Dermis microvascular lymphatic vessel endothelial cell (primary cell): ENCODE results near the gene SATB2. TPM values are rescaled to one million over a fixed set of nuclear protein-coding genes. Genes with fewer than 3 reads are reported as not detected.

Source experiments
- DNase-seq, 2 donors: peaks; one replicate each; pipeline versions ENCODE4 v3.0.0 to v3.0.0-alpha.2; 2010; ENCODE audit warnings: low read depth in 2 of 2
- total RNA-seq: library from RNA; depleted of rRNA; stranded (reverse); fragments of >200 nt; gene quantifications from 2 replicates; pipeline ENCODE4 v1.2.1, GENCODE V29; 2014

Gene SATB2
- total RNA-seq, 1 donor from 2014 or later, result 0.26 TPM

DNA sequence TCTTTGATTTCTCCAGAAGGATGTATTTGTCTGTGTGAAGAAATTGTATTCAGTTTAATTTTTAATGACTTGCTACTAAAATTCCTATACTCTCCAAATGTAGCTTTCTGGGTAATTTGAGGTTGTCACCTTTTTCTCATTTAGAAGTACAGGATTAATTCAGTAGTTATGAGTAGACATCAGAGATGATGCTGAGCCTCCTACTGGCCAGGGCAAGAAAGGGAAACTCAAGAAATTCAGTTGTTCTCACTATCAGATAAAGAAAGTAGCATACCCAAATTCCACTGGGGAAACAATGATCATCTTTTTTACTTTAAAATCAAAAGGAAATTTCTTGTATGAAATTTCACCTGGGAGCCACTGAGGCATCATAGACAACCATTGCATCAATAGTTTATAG, 199.4 kb downstream of the SATB2 start:
- no peak for DNase-seq

DNA sequence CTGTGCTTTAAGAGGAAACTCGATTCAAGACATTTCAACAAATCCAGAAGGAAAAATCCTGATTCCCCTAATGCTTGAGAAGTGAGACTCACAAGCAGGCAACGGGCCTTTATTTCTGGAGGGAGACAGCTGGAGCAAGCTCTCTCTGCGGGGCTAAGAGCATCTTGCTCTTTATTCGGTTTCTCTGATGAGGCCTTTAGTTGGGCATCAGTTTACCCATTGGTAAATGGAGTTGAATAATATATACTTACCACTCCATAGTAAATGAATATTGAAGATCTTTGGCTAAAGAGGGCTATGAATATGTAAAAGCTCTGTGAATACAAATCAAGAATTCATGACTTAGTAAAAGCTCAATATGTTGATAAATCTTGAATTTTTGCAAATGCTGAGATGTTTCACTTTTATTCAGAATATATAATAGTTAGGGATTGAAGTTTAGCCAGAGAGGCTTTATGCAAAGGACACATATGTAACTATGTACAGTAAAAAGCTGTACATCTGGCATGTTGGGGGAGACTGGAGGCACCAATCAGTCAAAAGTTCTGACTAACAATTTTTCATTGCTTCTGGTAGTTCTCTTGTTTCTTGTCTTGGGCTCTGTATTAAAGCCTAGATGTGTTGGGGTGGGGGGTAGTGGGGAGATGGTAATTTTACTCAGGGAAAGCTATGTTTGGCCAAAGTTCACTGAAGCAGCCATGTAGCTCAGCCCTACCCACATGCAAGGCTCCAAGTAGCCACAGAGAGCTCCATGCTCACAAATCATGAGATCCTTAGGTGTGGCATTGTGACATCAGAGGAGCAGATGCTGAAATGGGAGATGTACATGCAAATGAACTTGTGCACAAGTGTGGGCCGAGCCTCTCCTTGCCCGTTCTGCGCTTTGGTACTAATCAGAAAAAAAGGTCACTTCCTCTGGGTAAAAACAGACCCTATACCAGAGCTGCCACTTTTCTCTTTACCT, 200.2 kb downstream of the SATB2 start:
- no peak for DNase-seq

DNA sequence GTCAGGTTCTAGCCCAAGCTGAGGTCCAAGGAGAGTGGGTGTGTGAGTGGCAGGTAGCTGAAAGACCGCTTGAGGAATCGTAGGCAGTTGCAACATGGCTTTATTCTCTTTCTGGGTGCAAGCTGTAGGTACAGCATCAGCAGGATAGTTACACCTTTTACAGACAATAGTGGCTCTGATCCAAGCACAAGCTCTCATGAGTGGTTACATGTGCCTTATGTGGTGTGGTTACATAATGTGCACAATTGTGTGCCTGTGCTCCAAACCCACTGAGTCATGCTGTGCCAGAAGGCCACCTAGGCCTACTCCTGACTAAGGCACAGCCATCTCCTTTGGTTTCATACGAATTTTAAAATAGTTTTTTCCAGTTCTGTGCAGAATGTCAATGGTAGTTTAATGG, 227.6 kb downstream of the SATB2 start:
- no peak for DNase-seq

DNA sequence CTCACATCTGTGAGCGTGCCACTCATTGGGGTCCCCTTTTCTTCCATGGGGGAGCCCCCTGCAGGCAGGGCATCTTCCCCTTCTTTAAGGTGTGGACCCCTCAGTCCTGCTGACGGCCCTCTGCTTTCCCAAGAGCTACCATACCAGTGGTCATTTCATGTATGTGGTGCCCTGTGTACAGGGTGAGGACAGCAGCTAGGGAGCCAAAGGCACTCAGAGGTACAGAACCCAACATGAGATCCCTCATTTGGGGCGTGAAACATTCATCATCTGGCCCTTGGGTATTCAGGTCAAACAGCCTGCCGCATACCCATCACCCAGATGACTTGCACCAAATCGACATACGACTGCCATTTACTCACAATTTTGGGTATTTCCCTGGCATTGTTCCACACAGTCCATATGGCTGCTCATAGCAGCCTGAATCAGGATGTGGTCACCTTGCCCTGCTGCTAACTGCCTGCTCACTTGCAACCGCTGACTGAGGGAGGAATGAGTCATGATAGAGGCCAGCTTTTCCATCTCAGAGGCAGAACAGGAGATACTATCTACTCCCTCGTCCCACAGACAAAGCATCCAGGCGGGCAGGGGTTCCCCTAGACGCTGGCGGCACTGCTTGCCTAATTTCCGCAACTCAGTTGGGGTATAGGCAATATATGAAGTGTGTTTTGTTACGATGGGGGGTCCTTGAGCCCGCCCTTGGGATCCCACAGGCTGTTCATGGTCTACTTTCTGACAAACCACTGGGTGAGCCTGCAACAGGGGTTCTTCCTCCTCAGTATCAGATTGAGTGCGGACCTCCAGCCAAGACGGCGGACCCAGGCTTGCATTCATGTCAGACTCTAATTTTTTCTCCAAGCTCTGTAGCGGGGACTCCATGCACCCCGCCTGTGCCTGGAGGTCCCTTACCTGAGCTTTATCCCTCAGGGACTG, 228.6 kb downstream of the SATB2 start:
- DNase-seq, result no peak

DNA sequence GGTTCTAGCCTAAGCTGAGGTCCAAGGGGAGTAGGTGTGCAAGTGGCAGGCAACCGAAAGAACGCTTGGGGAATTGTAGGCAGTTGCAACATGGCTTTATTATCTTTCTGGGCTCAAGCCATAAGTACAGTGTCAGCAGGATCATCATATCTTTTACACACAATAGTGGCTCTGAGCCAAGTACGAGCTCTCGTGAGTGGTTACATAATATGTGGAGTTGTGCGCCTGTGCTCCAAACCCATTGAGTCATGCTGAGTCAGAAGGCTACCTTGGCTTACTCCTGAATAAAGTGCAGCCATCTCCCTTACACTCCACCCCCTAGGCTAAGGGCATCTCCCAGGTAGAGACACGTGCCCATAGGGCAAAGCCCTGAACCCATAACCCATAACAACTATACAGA, 233.9 kb downstream of the SATB2 start:
- DNase-seq, result peak; percentile 37 to 48

DNA sequence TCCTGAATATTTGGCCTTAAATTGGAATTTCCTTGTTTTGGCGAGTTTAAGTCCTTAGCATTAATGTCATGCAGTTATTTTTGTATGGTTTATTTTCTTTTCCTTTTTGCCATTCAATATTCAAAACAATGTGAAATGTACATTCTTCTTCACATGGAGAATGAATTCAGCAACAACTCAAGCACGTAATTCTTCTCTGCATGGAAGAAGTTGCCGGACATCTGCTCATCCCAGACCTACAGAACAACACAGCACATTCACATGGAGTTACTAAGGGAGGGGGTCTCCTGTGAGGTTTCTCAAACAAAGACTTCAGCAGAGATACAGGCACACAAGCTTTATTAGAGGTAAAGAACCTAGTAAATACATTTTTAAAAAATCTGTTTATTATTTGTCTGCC, 236.8 kb downstream of the SATB2 start:
- no peak for DNase-seq

DNA sequence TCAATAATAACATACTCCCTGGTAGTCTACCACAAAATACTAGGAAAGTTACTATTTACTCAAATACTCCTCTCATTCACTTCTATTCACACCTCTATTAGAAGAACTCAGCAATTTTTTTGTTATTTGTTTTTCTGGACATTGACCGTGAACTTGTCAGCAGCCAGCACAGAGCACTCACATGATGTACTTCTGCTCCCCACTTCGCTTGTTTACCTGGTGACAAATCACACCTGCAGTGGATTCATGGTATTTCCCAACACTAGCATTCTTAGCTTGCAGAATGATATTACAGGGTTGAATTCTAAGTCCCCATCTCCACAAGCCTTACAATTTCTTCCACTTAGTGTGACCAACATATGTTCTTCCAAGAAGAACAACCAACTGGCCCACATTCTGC, 238.2 kb downstream of the SATB2 start:
- DNase-seq, result no peak
